Measurements from ENCODE around the gene WNT3. TPM values are rescaled to one million over a fixed set of nuclear protein-coding genes. Genes with fewer than 3 reads are reported as not detected.

The WNT3 gene
- total RNA-seq, 1 experiment from 2014 or later: 8.8 TPM

- Mint-ChIP-seq H3K27ac (ENCODE audit: unreplicated experiment) (no peak overlapping the region), H3K4me1 (ENCODE audit: low read depth, unreplicated experiment) (peaks cover 12% of the 10 kb centered on the region), H3K9me3 (ENCODE audit: unreplicated experiment) (no peaks in the 10 kb centered on the region), H3K36me3 (ENCODE audit: insufficient read depth, unreplicated experiment) (no peaks in the 10 kb centered on the region), H3K4me3 (ENCODE audit: unreplicated experiment) (no peak overlapping the region), H3K27me3 (ENCODE audit: insufficient read depth, unreplicated experiment) (no peaks in the 10 kb centered on the region)
- ChIA-PET POLR2A (interaction anchor here (0.8 kb wide), 1 partner anchor 33 kb away, joined by 3 read pairs; no protein-coding TSS in a partner anchor), CTCF (interaction anchor here (1.1 kb wide), 2 partner anchors 17 to 18 kb away, joined by 3 to 5 read pairs; no protein-coding TSS in a partner anchor)
- BruUV-seq (replicated peaks): no TSS peak
- DNase-seq: no peak
- Histone ChIP-seq H3K27me3 (replicated peaks; ENCODE audit: control insufficient read depth, insufficient read depth, low read length) (no peaks in the 10 kb centered on the region), H3K4me1 (no peaks in the 10 kb centered on the region), H3K4me3 (ENCODE audit: low read depth, low read length) (no peak overlapping the region), H3K9me3 (no peaks in the 10 kb centered on the region), H3K36me3 (ENCODE audit: control insufficient read depth, insufficient read depth, low read length) (no peaks in the 10 kb centered on the region)
- TF ChIP-seq, protein P1, sequence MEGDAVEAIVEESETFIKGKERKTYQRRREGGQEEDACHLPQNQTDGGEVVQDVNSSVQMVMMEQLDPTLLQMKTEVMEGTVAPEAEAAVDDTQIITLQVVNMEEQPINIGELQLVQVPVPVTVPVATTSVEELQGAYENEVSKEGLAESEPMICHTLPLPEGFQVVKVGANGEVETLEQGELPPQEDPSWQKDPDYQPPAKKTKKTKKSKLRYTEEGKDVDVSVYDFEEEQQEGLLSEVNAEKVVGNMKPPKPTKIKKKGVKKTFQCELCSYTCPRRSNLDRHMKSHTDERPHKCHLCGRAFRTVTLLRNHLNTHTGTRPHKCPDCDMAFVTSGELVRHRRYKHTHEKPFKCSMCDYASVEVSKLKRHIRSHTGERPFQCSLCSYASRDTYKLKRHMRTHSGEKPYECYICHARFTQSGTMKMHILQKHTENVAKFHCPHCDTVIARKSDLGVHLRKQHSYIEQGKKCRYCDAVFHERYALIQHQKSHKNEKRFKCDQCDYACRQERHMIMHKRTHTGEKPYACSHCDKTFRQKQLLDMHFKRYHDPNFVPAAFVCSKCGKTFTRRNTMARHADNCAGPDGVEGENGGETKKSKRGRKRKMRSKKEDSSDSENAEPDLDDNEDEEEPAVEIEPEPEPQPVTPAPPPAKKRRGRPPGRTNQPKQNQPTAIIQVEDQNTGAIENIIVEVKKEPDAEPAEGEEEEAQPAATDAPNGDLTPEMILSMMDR (IDR thresholded peaks at IDR 0.05; ENCODE audit: insufficient read depth in 1 of 2, low read depth in 1 of 2, low read length in 1 of 2, severe bottlenecking in 1 of 2, unreplicated experiment in 1 of 2): no peak
- intact Hi-C loops (cut with micrococcal nuclease; ENCODE audit: unreplicated experiment): no loop called here
Measured at GRCh38 chr17:46859996-46860395, 41.5 kb upstream of the WNT3 start.

DNA sequence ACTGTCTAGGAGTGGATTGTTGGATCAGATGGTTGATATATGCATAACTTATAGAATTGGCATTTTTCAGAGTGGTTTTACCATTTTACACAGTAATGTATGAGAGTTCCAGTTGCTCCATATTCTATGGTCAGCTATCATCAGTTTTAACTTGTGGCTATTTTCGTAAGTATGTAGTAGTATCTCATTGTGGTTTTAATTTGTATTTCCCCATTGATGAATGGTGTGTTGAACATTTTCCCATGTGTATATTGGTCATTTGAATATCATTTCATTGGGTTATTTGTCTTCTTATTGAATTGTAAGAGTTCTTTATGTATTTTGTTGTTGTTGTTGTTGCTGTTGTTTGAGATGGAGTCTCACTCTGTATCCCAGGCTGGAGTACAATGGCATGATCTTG lies 39.1 kb upstream of the WNT3 start:
- DNase-seq: no peak
- 0 out of 2 replicates have a peak, but pooled peaks cover 1% of the 10 kb centered on the region for H3K4me1 ChIP-seq
- no peaks in the 10 kb centered on the region for H3K9me3 ChIP-seq
- no peaks in the 10 kb centered on the region for H3K36me3 ChIP-seq (ENCODE audit: control insufficient read depth, insufficient read depth, low read length)
- Mint-ChIP-seq H3K27ac (ENCODE audit: unreplicated experiment) (no peak overlapping the region), H3K4me3 (ENCODE audit: unreplicated experiment) (no peak overlapping the region), H3K9me3 (ENCODE audit: unreplicated experiment) (no peaks in the 10 kb centered on the region), H3K27me3 (ENCODE audit: insufficient read depth, unreplicated experiment) (peaks cover 5% of the 10 kb centered on the region), H3K36me3 (ENCODE audit: insufficient read depth, unreplicated experiment) (no peaks in the 10 kb centered on the region), H3K4me1 (ENCODE audit: low read depth, unreplicated experiment) (peaks cover 12% of the 10 kb centered on the region)
- ChIA-PET CTCF (no interaction called here), POLR2A (no interaction called here)
- H3K4me3 ChIP-seq (ENCODE audit: low read depth, low read length): no peak overlapping the region
- no peaks in the 10 kb centered on the region for H3K27me3 ChIP-seq (replicated peaks; ENCODE audit: control insufficient read depth, insufficient read depth, low read length)
- TF ChIP-seq, protein P1 (IDR thresholded peaks at IDR 0.05; ENCODE audit: insufficient read depth in 1 of 2, low read depth in 1 of 2, low read length in 1 of 2, severe bottlenecking in 1 of 2, unreplicated experiment in 1 of 2): no peak
- BruUV-seq (replicated peaks): no TSS peak
- intact Hi-C loops (cut with micrococcal nuclease; ENCODE audit: unreplicated experiment): no loop called here

GRCh38 chr17:46854948-46855347 lies 36.5 kb upstream of the WNT3 start:
- H3K27me3 Mint-ChIP-seq (ENCODE audit: insufficient read depth, unreplicated experiment): peaks cover 15% of the 10 kb centered on the region
- no peak overlapping the region for H3K4me3 Mint-ChIP-seq (ENCODE audit: unreplicated experiment)
- intact Hi-C loops (cut with micrococcal nuclease; ENCODE audit: unreplicated experiment): loop anchor here (5.0 kb wide), 2 partner anchors 67 to 87 kb away; partner anchors contain the start of gene GOSR2
- Histone ChIP-seq H3K27me3 (replicated peaks; ENCODE audit: control insufficient read depth, insufficient read depth, low read length) (no peaks in the 10 kb centered on the region), H3K36me3 (ENCODE audit: control insufficient read depth, insufficient read depth, low read length) (no peaks in the 10 kb centered on the region), H3K4me3 (ENCODE audit: low read depth, low read length) (no peak overlapping the region), H3K9me3 (no peaks in the 10 kb centered on the region), H3K4me1 (peaks cover 12% of the 10 kb centered on the region)
- H3K36me3 Mint-ChIP-seq (ENCODE audit: insufficient read depth, unreplicated experiment): no peaks in the 10 kb centered on the region
- no TSS peak for BruUV-seq (replicated peaks)
- POLR2A ChIA-PET: no interaction called here
- H3K27ac Mint-ChIP-seq (ENCODE audit: unreplicated experiment): no peak overlapping the region
- H3K9me3 Mint-ChIP-seq (ENCODE audit: unreplicated experiment): no peaks in the 10 kb centered on the region
- CTCF ChIA-PET: no interaction called here
- peaks cover 14% of the 10 kb centered on the region for H3K4me1 Mint-ChIP-seq (ENCODE audit: low read depth, unreplicated experiment)
- TF ChIP-seq, protein P1 (IDR thresholded peaks at IDR 0.05; ENCODE audit: insufficient read depth in 1 of 2, low read depth in 1 of 2, low read length in 1 of 2, severe bottlenecking in 1 of 2, unreplicated experiment in 1 of 2): no peak
- no peak for DNase-seq
